HepG2 (cell line): Measurements from ENCODE around the gene TMEM33. TPM values are rescaled to one million over a fixed set of nuclear protein-coding genes. Genes with fewer than 3 reads are reported as not detected.

Experiments
- ATAC-seq: fragments of 200-7000 bp; cut with Tn5 transposase; 3 replicates; pipeline ENCODE4 v1.9.1; 2020; ENCODE audit warnings: mild to moderate bottlenecking, moderate library complexity
- BruUV-seq: library from RNA; stranded (reverse); fragments of 400-500 nt; replicated peaks from 2 replicates; lab custom pipeline; 2021; lab: Mats Ljungman, UMichigan
- CTCF ChIA-PET: fragments of 300-600 bp; formaldehyde crosslinking; extraction: SDS; loops from one replicate; lab custom pipeline; 2021; ENCODE audit warnings: low total read pairs, inconsistent platforms, low intra/inter-chr PET ratio; lab: Yijun Ruan, JAX
- POLR2A ChIA-PET: fragments of 350-600 bp; sonication (Branson Sonifier 250); formaldehyde crosslinking; loops from one replicate; lab custom pipeline; 2020; ENCODE audit warnings: antibody characterized with exemption, inconsistent platforms; lab: Yijun Ruan, JAX
- DNase-seq: peaks from one replicate; pipeline ENCODE4 v3.0.0-alpha.2; 2015; ENCODE audit warnings: low spot score
- FAIRE-seq: peaks from 3 replicates; lab custom pipeline; 2011; peaks lifted over from hg19 to GRCh38; lab: Jason Lieb, UNC
- H2AFZ ChIP-seq: one replicate; pipeline ENCODE4 v1.6.1; 2011; ENCODE audit warnings: low read length, inconsistent platforms
- H3K27ac ChIP-seq: fragments of 300-600 bp; 3 replicates; pipeline ENCODE4 v1.8.0; 2011; ENCODE audit warnings: mixed run types, mild to moderate bottlenecking, mixed read lengths, low read length, inconsistent platforms; ENCODE audit not compliant: insufficient read depth; ENCODE audit errors: extremely low read length
- H3K27me3 ChIP-seq, 2 experiments: fragments of 200-600 bp in 1 of 2; 2 replicates in 1 of 2; 3 replicates in 1 of 2; pipeline versions ENCODE4 v1.6.0 to v1.8.0; 2011; ENCODE audit warnings: low read length in 2 of 2, mild to moderate bottlenecking in 2 of 2, moderate library complexity in 2 of 2, inconsistent platforms in 1 of 2; ENCODE audit not compliant: insufficient read depth in 2 of 2, control insufficient read depth in 1 of 2
- H3K36me3 ChIP-seq, 2 experiments: fragments of 200-600 bp in 1 of 2; replicated peaks in 1 of 2; 2 replicates in 1 of 2; 3 replicates in 1 of 2; pipeline versions ENCODE4 v1.5.1 to v1.8.0; 2011; ENCODE audit warnings: low read length in 2 of 2, inconsistent platforms in 1 of 2; ENCODE audit not compliant: insufficient read depth in 2 of 2, control insufficient read depth in 1 of 2
- H3K4me1 ChIP-seq: 2 replicates; pipeline ENCODE4 v1.5.1; 2012; ENCODE audit warnings: low read length, inconsistent platforms; ENCODE audit not compliant: insufficient read depth
- H3K4me2 ChIP-seq: 2 replicates; pipeline ENCODE4 v1.6.0; 2011; ENCODE audit warnings: low read depth, low read length, inconsistent platforms
- H3K4me3 ChIP-seq, 3 experiments: fragments of 200-600 bp in 1 of 3; sonication (generic), shearing (Covaris generic) in 1 of 3; replicated peaks in 1 of 3; 2 replicates each; pipeline ENCODE4 v1.5.1; 2011 to 2016; ENCODE audit warnings: low read length in 3 of 3, inconsistent platforms in 2 of 3, low read depth in 2 of 3, mild to moderate bottlenecking in 2 of 3, control low read depth in 1 of 3, mixed read lengths in 1 of 3; ENCODE audit not compliant: insufficient read depth in 1 of 3
- H3K79me2 ChIP-seq: one replicate; pipeline ENCODE4 v1.6.1; 2011; ENCODE audit warnings: low read length, inconsistent platforms; ENCODE audit not compliant: insufficient read depth
- H3K9ac ChIP-seq: 2 replicates; pipeline ENCODE4 v1.6.0; 2011; ENCODE audit warnings: mild to moderate bottlenecking, low read depth, low read length, inconsistent platforms; ENCODE audit not compliant: insufficient read depth
- H3K9me3 ChIP-seq: 2 replicates; pipeline ENCODE4 v1.5.1; 2012; ENCODE audit warnings: mild to moderate bottlenecking, low read length
- H4K20me1 ChIP-seq: 2 replicates; pipeline ENCODE4 v1.6.0; 2011; ENCODE audit warnings: inconsistent platforms, mild to moderate bottlenecking, low read length, moderate library complexity; ENCODE audit not compliant: insufficient read depth
- ARNTL ChIP-seq: sonication (generic); formaldehyde crosslinking; IDR thresholded peaks from 2 replicates; pipeline ENCODE4 v1.4.0; 2020; ENCODE audit warnings: mild to moderate bottlenecking, missing genetic modification reagents
- ERF ChIP-seq: IDR thresholded peaks from 2 replicates; pipeline ENCODE4 v1.6.1; 2018; ENCODE audit warnings: missing biosample characterization, missing genetic modification reagents
- HNRNPL ChIP-seq: fragments of 200-400 bp; formaldehyde crosslinking; IDR thresholded peaks from 2 replicates; pipeline ENCODE4 v1.6.1; 2017; ENCODE audit warnings: mild to moderate bottlenecking, low read depth, low read length
- JUN ChIP-seq: sonication (generic); formaldehyde crosslinking; IDR thresholded peaks from 2 replicates; pipeline ENCODE4 v1.4.0; 2020; ENCODE audit warnings: mild to moderate bottlenecking, missing genetic modification reagents
- JUND ChIP-seq: sonication (generic); formaldehyde crosslinking; IDR thresholded peaks from 2 replicates; pipeline ENCODE4 v1.8.0; 2022; ENCODE audit warnings: mild to moderate bottlenecking, missing genetic modification reagents
- MEIS1 ChIP-seq: sonication (generic); formaldehyde crosslinking; IDR thresholded peaks from 2 replicates; pipeline ENCODE4 v1.9.0; 2021; ENCODE audit warnings: mild to moderate bottlenecking, missing genetic modification reagents, moderate library complexity, borderline replicate concordance
- MTF2 ChIP-seq: sonication (generic); formaldehyde crosslinking; IDR thresholded peaks from 2 replicates; pipeline ENCODE4 v1.5.0; 2020; ENCODE audit warnings: missing genetic modification reagents, borderline replicate concordance
- PHF8 ChIP-seq: sonication (generic); formaldehyde crosslinking; IDR thresholded peaks from 2 replicates; pipeline ENCODE4 v1.5.0; 2020; ENCODE audit warnings: missing genetic modification reagents
- RELA ChIP-seq: sonication (generic); formaldehyde crosslinking; IDR thresholded peaks from 2 replicates; pipeline ENCODE4 v1.4.0; 2020; ENCODE audit warnings: missing genetic modification reagents
- RFX3 ChIP-seq: IDR thresholded peaks from 2 replicates; pipeline ENCODE4 v1.6.1; 2016; ENCODE audit warnings: missing biosample characterization, missing genetic modification reagents
- SNRNP70 ChIP-seq: fragments of 200-400 bp; formaldehyde crosslinking; IDR thresholded peaks from 2 replicates; pipeline ENCODE4 v1.6.1; 2017; ENCODE audit warnings: mild to moderate bottlenecking, low read depth, low read length, moderate library complexity
- ZBTB33 ChIP-seq: sonication (generic); formaldehyde crosslinking; IDR thresholded peaks from 2 replicates; pipeline ENCODE4 v1.4.0; 2020; ENCODE audit warnings: missing genetic modification reagents
- ZNF10 ChIP-seq: sonication (generic); formaldehyde crosslinking; IDR thresholded peaks from 2 replicates; pipeline ENCODE4 v1.4.0; 2020; ENCODE audit warnings: mild to moderate bottlenecking, low read depth, missing genetic modification reagents, borderline replicate concordance
- ZNF142 ChIP-seq: sonication (generic); formaldehyde crosslinking; IDR thresholded peaks from 2 replicates; pipeline ENCODE4 v1.4.0; 2020; ENCODE audit warnings: missing genetic modification reagents
- ZNF605 ChIP-seq: sonication (generic); formaldehyde crosslinking; IDR thresholded peaks from 2 replicates; pipeline ENCODE4 v1.8.0; 2022; ENCODE audit warnings: mild to moderate bottlenecking, missing genetic modification reagents
- ZNF788 ChIP-seq: sonication (generic); formaldehyde crosslinking; IDR thresholded peaks from 2 replicates; pipeline ENCODE4 v1.5.0; 2020; ENCODE audit warnings: mild to moderate bottlenecking, missing genetic modification reagents, borderline replicate concordance
- ZSCAN22 ChIP-seq: sonication (generic); formaldehyde crosslinking; IDR thresholded peaks from 2 replicates; pipeline ENCODE4 v1.4.0; 2020; ENCODE audit warnings: mild to moderate bottlenecking, missing genetic modification reagents
- WGBS: methylation state at CpG from one replicate; pipeline ENCODE4 v1.1.6; 2017; ENCODE audit warnings: low lambda C conversion rate; 5-methylcytosine and 5-hydroxymethylcytosine counted together
- in situ Hi-C: cut with HindIII; loops from 2 replicates; pipeline ENCODE4 v1.10.0; 2017; ENCODE audit warnings: low pct_unique_long_range_greater_than_20kb; ENCODE audit not compliant: extremely low pct_ligation_motif_present
- intact Hi-C: fragments of 100-400 bp; cut with micrococcal nuclease; formaldehyde crosslinking; loops from one replicate; pipeline ENCODE4 v1.10.0; 2022; ENCODE audit not compliant: unreplicated experiment
- polyA plus RNA-seq, 8 experiments: library from polyadenylated mRNA; depleted of rRNA in 3 of 8; stranded (reverse) in 7 of 8; unstranded in 1 of 8; fragments of >200 nt; fragmentation: Illumina TruSeq in 4 of 8; extraction: Trizol in 4 of 8; gene quantifications; 2 replicates each; pipeline versions ENCODE4 v1.2.1 to v1.2.3, GENCODE V29; 2011 to 2016; ENCODE audit warnings: low read depth in 4 of 8, missing spikeins in 1 of 8, mixed read lengths in 1 of 8; ENCODE audit not compliant: insufficient read depth in 1 of 8
- total RNA-seq, 5 experiments: library from RNA; depleted of rRNA; stranded (reverse); fragments of >200 nt; fragmentation: Illumina TruSeq; extraction: Trizol; gene quantifications; 2 replicates each; pipeline ENCODE4 v1.2.3, GENCODE V29; 2016; ENCODE audit warnings: low read depth in 1 of 5

The TMEM33 gene
- total and polyA plus RNA-seq, 2 of the 13 experiments (the other 11 are each of a cell fraction or from before 2014, with no cell fraction given): 36.1 to 66.6 TPM

- WGBS: 48% methylated on average over 10 of the region's 10 CpGs
- POLR2A ChIA-PET: no interaction called here
- peaks cover 23% of the 10 kb centered on the region for H3K4me1 ChIP-seq
- no peaks in the 10 kb centered on the region for H3K9me3 ChIP-seq
- no TSS peak for BruUV-seq
- no peak overlapping the region for H3K27ac ChIP-seq
- H3K36me3 ChIP-seq: no peaks in the 10 kb centered on the region
- no peak overlapping the region for H2AFZ ChIP-seq
- no peaks in the 10 kb centered on the region; a peak in 1 of 5 replicates for H3K27me3 ChIP-seq
- peak overlapping the region; percentile 85 to 89 (median 89) for H3K4me3 ChIP-seq
- H4K20me1 ChIP-seq: peaks cover 5% of the 10 kb centered on the region; the same call in 1 of the 2 replicates
- intact Hi-C loops: loop anchor here (1.0 kb wide), 1 partner anchor 58 kb away; no protein-coding TSS in a partner anchor
- H3K9ac ChIP-seq: peak overlapping the region; percentile 87; the same call in 1 of the 2 replicates
- ATAC-seq: peak; percentile 10; the same call in 1 of the 3 replicates
- H3K4me2 ChIP-seq: peak overlapping the region; percentile 90
- DNase-seq: peak; percentile 25
- FAIRE-seq: no peak
- H3K79me2 ChIP-seq: peaks cover 39% of the 10 kb centered on the region
- CTCF ChIA-PET: no interaction called here
- in situ Hi-C loops: no loop called here
- TF ChIP-seq SNRNP70 (no peak), RFX3 (no peak), ERF (CRISPR knock-in tag) (no peak), ARNTL (CRISPR knock-in tag) (no peak), ZSCAN22 (no peak), MTF2 (CRISPR knock-in tag) (no peak), JUND (CRISPR knock-in tag) (no peak), ZNF788 (CRISPR knock-in tag) (no peak), PHF8 (CRISPR knock-in tag) (no peak), ZNF10 (CRISPR knock-in tag) (no peak), MEIS1 (CRISPR knock-in tag) (no peak), JUN (no peak), ZNF142 (CRISPR knock-in tag) (no peak), ZNF605 (no peak), ZBTB33 (CRISPR knock-in tag) (no peak), HNRNPL (no peak), RELA (CRISPR knock-in tag) (no peak)
These were observed 56.9 kb downstream of the TMEM33 start for GRCh38 chr4:41991916-41992767.
